CD4-positive, CD25-positive, alpha-beta regulatory T cell (primary cell): Measurements from ENCODE around the gene DPF1. TPM values are rescaled to one million over a fixed set of nuclear protein-coding genes. Genes with fewer than 3 reads are reported as not detected.
"Not testable (repeated sequence)": the region's sequence is repeated elsewhere in the genome, so short reads cannot be mapped to it uniquely, and the experiment has no call there.

Experiments used
- ATAC-seq, 2 donors: fragments of 150-1000 bp; cut with Tn5 transposase; one replicate each; pipeline ENCODE4 v1.10.0; 2021; ENCODE audit warnings: low read depth in 2 of 2, moderate number of reproducible peaks in 2 of 2, moderate library complexity in 1 of 2
- DNase-seq, 3 donors: peaks; one replicate each; pipeline versions ENCODE4 v3.0.0 to v3.0.0-alpha.2; 2012 to 2022; ENCODE audit warnings: mixed read lengths in 1 of 3
- H3K27ac ChIP-seq: one replicate; pipeline ENCODE4 v1.7.0; 2013; ENCODE audit warnings: mild to moderate bottlenecking, low read length; ENCODE audit not compliant: insufficient read depth, poor library complexity, severe bottlenecking
- H3K27me3 ChIP-seq: one replicate; pipeline ENCODE4 v1.7.0; 2013; ENCODE audit warnings: low read length; ENCODE audit not compliant: control insufficient read depth, insufficient read depth
- H3K36me3 ChIP-seq: one replicate; pipeline ENCODE4 v1.7.0; 2013; ENCODE audit warnings: mild to moderate bottlenecking, low read length, moderate library complexity; ENCODE audit not compliant: control insufficient read depth, insufficient read depth
- H3K4me1 ChIP-seq: 2 replicates; pipeline ENCODE4 v1.7.0; 2013; ENCODE audit warnings: mild to moderate bottlenecking, low read length; ENCODE audit not compliant: insufficient read depth, control insufficient read depth, poor library complexity, severe bottlenecking
- H3K4me3 ChIP-seq: one replicate; pipeline ENCODE4 v1.7.0; 2013; ENCODE audit warnings: low read depth, mild to moderate bottlenecking, low read length, moderate library complexity
- H3K9me3 ChIP-seq, 2 experiments: 1 replicate in 1 of 2; 2 replicates in 1 of 2; pipeline ENCODE4 v1.7.0; 2013; ENCODE audit warnings: low read length in 2 of 2, mild to moderate bottlenecking in 1 of 2, moderate library complexity in 1 of 2; ENCODE audit not compliant: control insufficient read depth in 2 of 2
- H3K27ac Mint-ChIP-seq, 3 donors: one replicate each; pipeline ENCODE4 v1.8.0; 2020 to 2022; ENCODE audit warnings: mild to moderate bottlenecking in 3 of 3, mixed read lengths in 3 of 3, moderate library complexity in 2 of 3
- H3K27me3 Mint-ChIP-seq: one replicate; pipeline ENCODE4 v1.8.0; 2022; ENCODE audit warnings: mild to moderate bottlenecking, mixed read lengths
- H3K36me3 Mint-ChIP-seq: one replicate; pipeline ENCODE4 v1.8.0; 2020; ENCODE audit warnings: mixed read lengths
- H3K4me1 Mint-ChIP-seq, 4 donors: one replicate each; pipeline ENCODE4 v1.8.0; 2020 to 2022; ENCODE audit warnings: mixed read lengths in 4 of 4, mild to moderate bottlenecking in 1 of 4
- H3K4me3 Mint-ChIP-seq, 4 donors: one replicate each; pipeline ENCODE4 v1.8.0; 2020 to 2022; ENCODE audit warnings: mild to moderate bottlenecking in 4 of 4, mixed read lengths in 4 of 4, moderate library complexity in 3 of 4
- H3K9me3 Mint-ChIP-seq, 7 donors: one replicate each; pipeline ENCODE4 v1.8.0; 2020 to 2022; ENCODE audit warnings: mixed read lengths in 7 of 7, mild to moderate bottlenecking in 3 of 7, moderate library complexity in 2 of 7
- polyA plus RNA-seq, 4 donors: library from polyadenylated mRNA; unstranded; fragments of 300-500 nt; fragmentation: Illumina TruSeq; gene quantifications; one replicate each; pipeline ENCODE4 v1.2.3, GENCODE V29; 2021
- total RNA-seq: library from RNA; stranded (reverse); gene quantifications from one replicate; pipeline ENCODE4 v1.2.3, GENCODE V29; 2022

The DPF1 gene
- total and polyA plus RNA-seq, 5 donors from 2014 or later = not detected

GRCh38 chr19:38265213-38265861, 41.3 kb upstream of the DPF1 start:
- Mint-ChIP-seq H3K27me3 (peaks cover 10% of the 10 kb centered on the region), H3K27ac (peak overlapping the region; percentile 52 to 80 (median 68)), H3K4me1 (peaks cover 0 to 41% (median 21%) of the 10 kb centered on the region in 4 donors), H3K4me3 (peak overlapping the region; percentile 68 to 89 (median 83)), H3K9me3 (peaks cover 0 to 1% (median 0%) of the 10 kb centered on the region in 7 donors), H3K36me3 (peaks cover 4% of the 10 kb centered on the region)
- DNase-seq = peak in 2 of 3 donors; percentile 10 to 27
- Histone ChIP-seq H3K4me1 (peaks cover 18% of the 10 kb centered on the region), H3K27ac (no peak overlapping the region), H3K27me3 (no peaks in the 10 kb centered on the region), H3K4me3 (peak overlapping the region; percentile 19), H3K36me3 (no peaks in the 10 kb centered on the region), H3K9me3 (no peaks in the 10 kb centered on the region)
- ATAC-seq = no peak

- Mint-ChIP-seq H3K4me1 (peaks cover 0 to 41% (median 21%) of the 10 kb centered on the region in 4 donors), H3K36me3 (no peaks in the 10 kb centered on the region), H3K27ac (peak within 1 kb of the TSS; percentile 60 to 92 (median 84)), H3K9me3 (peaks cover 0 to 1% (median 0%) of the 10 kb centered on the region in 7 donors), H3K4me3 (peak within 1 kb of the TSS; percentile 68 to 89 (median 83)), H3K27me3 (peaks cover 10% of the 10 kb centered on the region)
- no peaks in the 10 kb centered on the region for H3K36me3 ChIP-seq
- DNase-seq = no peak
- H3K4me3 ChIP-seq = peak within 1 kb of the TSS; percentile 19
- H3K27me3 ChIP-seq = no peaks in the 10 kb centered on the region
- H3K4me1 ChIP-seq = peaks cover 18% of the 10 kb centered on the region
- H3K9me3 ChIP-seq = no peaks in the 10 kb centered on the region
- peak within 1 kb of the TSS; percentile 66 for H3K27ac ChIP-seq
- peak; percentile 8 to 9 for ATAC-seq
Measured at GRCh38 chr19:38264486-38265212, 40.6 kb upstream of the DPF1 start, which contains the start of gene SPINT2. Gene SPINT2, plus strand, starts transcription at chr19:38264573. Its CDS starts 320 bp downstream, at chr19:38264893.

GRCh38 chr19:38263689-38264485, 39.9 kb upstream of the DPF1 start:
- Mint-ChIP-seq H3K36me3 (no peaks in the 10 kb centered on the region), H3K4me1 (peaks cover 0 to 41% (median 21%) of the 10 kb centered on the region in 4 donors), H3K9me3 (peaks cover 0 to 1% (median 0%) of the 10 kb centered on the region in 7 donors), H3K27me3 (peaks cover 10% of the 10 kb centered on the region), H3K27ac (peak overlapping the region; percentile 60 to 92 (median 84)), H3K4me3 (peak overlapping the region; percentile 68 to 86 (median 82))
- no peaks in the 10 kb centered on the region for H3K36me3 ChIP-seq
- no peaks in the 10 kb centered on the region for H3K27me3 ChIP-seq
- peak overlapping the region; percentile 13 for H3K4me3 ChIP-seq
- DNase-seq (peak; percentile 70 to 76 (median 73)), ATAC-seq (peak; percentile 87)
- peaks cover 18% of the 10 kb centered on the region for H3K4me1 ChIP-seq
- H3K9me3 ChIP-seq = no peaks in the 10 kb centered on the region
- peak overlapping the region; percentile 66 for H3K27ac ChIP-seq

GRCh38 chr19:38262585-38263268, 38.7 kb upstream of the DPF1 start:
- H3K27ac ChIP-seq = no peak overlapping the region
- Mint-ChIP-seq H3K27ac (no peak overlapping the region), H3K9me3 (peaks cover 0 to under 1% (median 0%) of the 10 kb centered on the region in 7 donors)

GRCh38 chr19:38261942-38262341, 37.9 kb upstream of the DPF1 start:
- peaks cover 18% of the 10 kb centered on the region for H3K4me1 ChIP-seq
- H3K27me3 ChIP-seq, DNase-seq, H3K27ac ChIP-seq, H3K27ac Mint-ChIP-seq, ATAC-seq, H3K9me3 Mint-ChIP-seq, H3K9me3 ChIP-seq, H3K36me3 Mint-ChIP-seq, H3K4me3 ChIP-seq, H3K4me3 Mint-ChIP-seq, H3K36me3 ChIP-seq: not testable (repeated sequence)
- H3K4me1 Mint-ChIP-seq = peaks cover 0 to 29% (median 18%) of the 10 kb centered on the region in 4 donors
- H3K27me3 Mint-ChIP-seq = peaks cover 21% of the 10 kb centered on the region

More at GRCh38 chr19:38262585-38263268, 38.7 kb upstream of the DPF1 start:
- Histone ChIP-seq H3K36me3 (no peaks in the 10 kb centered on the region), H3K4me3 (no peak overlapping the region), H3K27me3 (no peaks in the 10 kb centered on the region), H3K9me3 (no peaks in the 10 kb centered on the region), H3K4me1 (peaks cover 18% of the 10 kb centered on the region)
- ATAC-seq (no peak), DNase-seq (no peak)
- peak overlapping the region in 3 of 4 donors; percentile 29 to 82 (median 57) for H3K4me3 Mint-ChIP-seq
- H3K27me3 Mint-ChIP-seq = peaks cover 16% of the 10 kb centered on the region
- H3K4me1 Mint-ChIP-seq = peaks cover 0 to 35% (median 18%) of the 10 kb centered on the region in 4 donors
- H3K36me3 Mint-ChIP-seq = no peaks in the 10 kb centered on the region

GRCh38 chr19:38255383-38256014, 31.5 kb upstream of the DPF1 start:
- Histone ChIP-seq H3K27ac (no peak overlapping the region), H3K27me3 (peaks cover 2% of the 10 kb centered on the region), H3K4me3 (no peak overlapping the region), H3K4me1 (peaks cover 4% of the 10 kb centered on the region), H3K36me3 (no peaks in the 10 kb centered on the region), H3K9me3 (no peaks in the 10 kb centered on the region)
- Mint-ChIP-seq H3K27me3 (peaks cover 33% of the 10 kb centered on the region), H3K4me3 (no peak overlapping the region), H3K9me3 (no peaks in the 10 kb centered on the region), H3K36me3 (no peaks in the 10 kb centered on the region), H3K4me1 (peaks cover 0 to 8% (median 6%) of the 10 kb centered on the region in 4 donors), H3K27ac (no peak overlapping the region)
- no peak for DNase-seq
- ATAC-seq = no peak
